HEK293 (cell line): Measurements from ENCODE around the gene PROSER3.

Experiments
- CTCF ChIA-PET: fragments of 350-600 bp; formaldehyde crosslinking; extraction: SDS; loops from one replicate; lab custom pipeline; 2021; ENCODE audit warnings: antibody characterized with exemption; lab: Yijun Ruan, JAX
- POLR2A ChIA-PET: fragments of 300-600 bp; formaldehyde crosslinking; extraction: SDS; loops from one replicate; lab custom pipeline; 2020; ENCODE audit warnings: antibody characterized with exemption, inconsistent platforms; lab: Yijun Ruan, JAX
- H3K27ac ChIP-seq: fragments of 200-500 bp; sonication (Bioruptor generic); 2 replicates; pipeline ENCODE4 v1.5.1; 2014; ENCODE audit warnings: low read depth, low read length, control low read depth, inconsistent platforms; ENCODE audit errors: extremely low read depth
- H3K36me3 ChIP-seq, 2 experiments: fragments of 200-500 bp in 1 of 2; sonication (Bioruptor generic) in 1 of 2; 1 replicate in 1 of 2; 2 replicates in 1 of 2; pipeline ENCODE4 v1.5.1; 2014 to 2017; ENCODE audit warnings: inconsistent platforms in 2 of 2, low read length in 2 of 2; ENCODE audit not compliant: control insufficient read depth in 2 of 2, insufficient read depth in 1 of 2
- H3K4me1 ChIP-seq: fragments of 200-500 bp; sonication (Bioruptor generic); 2 replicates; pipeline ENCODE4 v1.5.1; 2014; ENCODE audit warnings: mild to moderate bottlenecking, low read length, inconsistent platforms; ENCODE audit not compliant: control insufficient read depth, insufficient read depth
- H3K4me3 ChIP-seq: 2 replicates; pipeline ENCODE4 v1.5.1; 2011; ENCODE audit warnings: low read depth, mild to moderate bottlenecking, control low read depth, low read length, moderate library complexity
- H3K9me3 ChIP-seq: fragments of 200-500 bp; sonication (Bioruptor generic); 2 replicates; pipeline ENCODE4 v1.5.1; 2014; ENCODE audit warnings: low read depth, low read length, inconsistent platforms; ENCODE audit not compliant: control insufficient read depth, insufficient read depth
- BCL11B ChIP-seq: fragments of 450-650 bp; formaldehyde crosslinking; IDR thresholded peaks from 2 replicates; pipeline ENCODE4 v1.5.1; 2016; ENCODE audit warnings: low read depth, missing biosample characterization, missing genetic modification characterization
- HIC1 ChIP-seq: fragments of 450-650 bp; formaldehyde crosslinking; IDR thresholded peaks from 2 replicates; pipeline ENCODE4 v1.5.1; 2016; ENCODE audit warnings: missing biosample characterization, missing genetic modification characterization
- IKZF3 ChIP-seq: fragments of 450-650 bp; IDR thresholded peaks from 2 replicates; pipeline ENCODE4 v1.5.0; 2018; ENCODE audit warnings: missing biosample characterization, mild to moderate bottlenecking, missing genetic modification characterization, moderate library complexity
- KLF10 ChIP-seq: fragments of 450-650 bp; IDR thresholded peaks from 2 replicates; pipeline ENCODE4 v1.5.1; 2018; ENCODE audit warnings: missing biosample characterization, mild to moderate bottlenecking, missing genetic modification characterization
- KLF17 ChIP-seq: fragments of 450-650 bp; formaldehyde crosslinking; IDR thresholded peaks from 2 replicates; pipeline ENCODE4 v1.5.1; 2016; ENCODE audit warnings: missing biosample characterization, missing genetic modification characterization
- KLF7 ChIP-seq: fragments of 450-650 bp; formaldehyde crosslinking; IDR thresholded peaks from 2 replicates; pipeline ENCODE4 v1.5.1; 2016; ENCODE audit warnings: missing biosample characterization, missing genetic modification characterization, borderline replicate concordance
- MEIS1 ChIP-seq: sonication (generic); formaldehyde crosslinking; IDR thresholded peaks from 2 replicates; pipeline ENCODE4 v1.8.1; 2022; ENCODE audit warnings: missing genetic modification reagents, mild to moderate bottlenecking, borderline replicate concordance
- PRDM4 ChIP-seq: fragments of 450-650 bp; formaldehyde crosslinking; IDR thresholded peaks from 2 replicates; pipeline ENCODE4 v1.5.1; 2017; ENCODE audit warnings: missing biosample characterization, missing genetic modification characterization
- YY1 ChIP-seq: fragments of 450-650 bp; formaldehyde crosslinking; IDR thresholded peaks from 2 replicates; pipeline ENCODE4 v1.5.1; 2018; ENCODE audit warnings: missing biosample characterization, missing genetic modification characterization
- ZBTB7A ChIP-seq: fragments of 450-650 bp; formaldehyde crosslinking; IDR thresholded peaks from 2 replicates; pipeline ENCODE4 v1.5.1; 2016; ENCODE audit warnings: low read depth, missing biosample characterization, missing genetic modification characterization
- ZFHX2 ChIP-seq: fragments of 450-650 bp; formaldehyde crosslinking; conservative IDR thresholded peaks from 2 replicates; pipeline ENCODE4 v1.5.1; 2016; ENCODE audit warnings: missing biosample characterization, missing genetic modification characterization
- ZNF148 ChIP-seq: fragments of 450-650 bp; formaldehyde crosslinking; IDR thresholded peaks from 2 replicates; pipeline ENCODE4 v1.5.0; 2017; ENCODE audit warnings: missing biosample characterization, missing genetic modification characterization, borderline replicate concordance
- ZNF157 ChIP-seq: fragments of 450-650 bp; formaldehyde crosslinking; IDR thresholded peaks from 2 replicates; pipeline ENCODE4 v1.5.1; 2016; ENCODE audit warnings: missing biosample characterization, missing genetic modification characterization
- ZNF24 ChIP-seq: fragments of 450-650 bp; formaldehyde crosslinking; IDR thresholded peaks from 2 replicates; pipeline ENCODE4 v1.5.1; 2016; ENCODE audit warnings: missing biosample characterization, missing genetic modification characterization
- ZNF266 ChIP-seq: fragments of 450-650 bp; formaldehyde crosslinking; IDR thresholded peaks from 2 replicates; pipeline ENCODE4 v1.5.1; 2016; ENCODE audit warnings: missing biosample characterization, missing genetic modification characterization, low read depth
- ZNF473 ChIP-seq: fragments of 450-650 bp; formaldehyde crosslinking; IDR thresholded peaks from 2 replicates; pipeline ENCODE4 v1.5.1; 2017; ENCODE audit warnings: missing biosample characterization, missing genetic modification characterization
- ZNF514 ChIP-seq: fragments of 450-650 bp; formaldehyde crosslinking; IDR thresholded peaks from 2 replicates; pipeline ENCODE4 v1.5.1; 2016; ENCODE audit warnings: missing biosample characterization, missing genetic modification characterization
- ZNF561 ChIP-seq: fragments of 450-650 bp; IDR thresholded peaks from 2 replicates; pipeline ENCODE4 v1.5.1; 2018; ENCODE audit warnings: missing biosample characterization, missing genetic modification characterization, borderline replicate concordance
- ZNF580 ChIP-seq: fragments of 450-650 bp; formaldehyde crosslinking; IDR thresholded peaks from 2 replicates; pipeline ENCODE4 v1.5.1; 2016; ENCODE audit warnings: missing biosample characterization, missing genetic modification characterization
- ZNF600 ChIP-seq: fragments of 450-650 bp; formaldehyde crosslinking; IDR thresholded peaks from 2 replicates; pipeline ENCODE4 v1.5.1; 2016; ENCODE audit warnings: missing biosample characterization, missing genetic modification characterization
- ZNF621 ChIP-seq: fragments of 450-650 bp; formaldehyde crosslinking; IDR thresholded peaks from 2 replicates; pipeline ENCODE4 v1.5.1; 2017; ENCODE audit warnings: missing biosample characterization, missing genetic modification characterization
- ZNF626 ChIP-seq: fragments of 450-650 bp; sonication (Bioruptor Pico); formaldehyde crosslinking; IDR thresholded peaks from 2 replicates; pipeline ENCODE4 v1.5.1; 2018; ENCODE audit warnings: missing biosample characterization, missing genetic modification characterization, inconsistent platforms
- ZNF645 ChIP-seq: fragments of 450-650 bp; formaldehyde crosslinking; IDR thresholded peaks from 2 replicates; pipeline ENCODE4; 2016; ENCODE audit warnings: missing biosample characterization, missing genetic modification characterization
- ZNF664 ChIP-seq: fragments of 450-650 bp; formaldehyde crosslinking; IDR thresholded peaks from 2 replicates; pipeline ENCODE4 v1.5.1; 2016; ENCODE audit warnings: missing biosample characterization, missing genetic modification characterization
- ZNF707 ChIP-seq: fragments of 450-650 bp; formaldehyde crosslinking; IDR thresholded peaks from 2 replicates; pipeline ENCODE4 v1.5.1; 2016; ENCODE audit warnings: missing biosample characterization, missing genetic modification characterization
- ZSCAN30 ChIP-seq: fragments of 450-650 bp; IDR thresholded peaks from 2 replicates; pipeline ENCODE4 v1.5.1; 2018; ENCODE audit warnings: missing biosample characterization, mild to moderate bottlenecking, missing genetic modification characterization, moderate library complexity

Gene PROSER3

GRCh38 chr19:35740108-35740422 is 17.9 kb upstream of the PROSER3 start (continued):
- no peak for TF ChIP-seq ZNF514 (tag by site-specific recombination)

GRCh38 chr19:35740423-35741202 is 17.4 kb upstream of the PROSER3 start:
- no peaks in the 10 kb centered on the region; the same call in 1 of the 2 replicates for H3K9me3 ChIP-seq
- peak overlapping the region; percentile 97 for H3K27ac ChIP-seq
- POLR2A ChIA-PET = interaction anchor here (0.6 to 7.7 kb wide), 46 partner anchors 8 to 474 kb away, joined by 3 to 204 read pairs (median 5); partner anchors contain the start of genes ALKBH6, ARHGAP33, COX6B1 and HSPB6
- H3K4me1 ChIP-seq = peaks cover 20% of the 10 kb centered on the region
- H3K4me3 ChIP-seq = peak overlapping the region; percentile 52
- CTCF ChIA-PET = interaction anchor here (0.5 to 1.6 kb wide), 13 partner anchors 8 to 192 kb away, joined by 3 to 8 read pairs (median 3); partner anchors contain the start of gene LIN37
- H3K36me3 ChIP-seq = peaks cover 50 to 57% of the 10 kb centered on the region in 2 experiments
- peak; percentile 100 for TF ChIP-seq ZNF600 (tag by site-specific recombination)
- TF ChIP-seq ZNF24 (tag by site-specific recombination) = peak; percentile 46; the same call in 1 of the 2 replicates
- TF ChIP-seq ZNF266 (tag by site-specific recombination) = no peak
- peak; percentile 59; the same call in 1 of the 2 replicates for TF ChIP-seq HIC1 (tag by site-specific recombination)
- TF ChIP-seq ZBTB7A (tag by site-specific recombination) = peak; percentile 93
- TF ChIP-seq MEIS1 (CRISPR knock-in tag) = no peak
- TF ChIP-seq ZNF561 (tag by site-specific recombination) = peak; percentile 91
- peak; percentile 54; the same call in 1 of the 2 replicates for TF ChIP-seq YY1 (tag by site-specific recombination)
- TF ChIP-seq ZNF148 (tag by site-specific recombination) = no peak
- TF ChIP-seq BCL11B (tag by site-specific recombination) = peak; percentile 92; the same call in 1 of the 2 replicates
- no peak for TF ChIP-seq ZNF157 (tag by site-specific recombination)
- TF ChIP-seq ZNF645 (tag by site-specific recombination) = no peak
- peak; percentile 99 for TF ChIP-seq KLF10 (tag by site-specific recombination)
- TF ChIP-seq ZNF664 (tag by site-specific recombination) = no peak
- peak; percentile 98 for TF ChIP-seq ZSCAN30 (tag by site-specific recombination)
- no peak for TF ChIP-seq ZNF473 (tag by site-specific recombination)
- TF ChIP-seq ZNF621 (tag by site-specific recombination) = no peak
- peak; percentile 78 for TF ChIP-seq ZFHX2 (tag by site-specific recombination)
- no peak for TF ChIP-seq ZNF707 (tag by site-specific recombination)
- peak; percentile 89 for TF ChIP-seq IKZF3 (tag by site-specific recombination)
- TF ChIP-seq PRDM4 (tag by site-specific recombination) = peak; percentile 45; the same call in 1 of the 2 replicates
- TF ChIP-seq KLF17 (tag by site-specific recombination) = peak; percentile 43; the same call in 1 of the 2 replicates
- TF ChIP-seq ZNF580 (tag by site-specific recombination) = 0 out of 2 replicates have a peak, but pooled peaks have one; percentile 20
- TF ChIP-seq KLF7 = peak; percentile 18
- TF ChIP-seq ZNF626 (tag by site-specific recombination) = no peak
